ENCODE results near the gene PCSK5. TPM values are rescaled to one million over a fixed set of nuclear protein-coding genes. Genes with fewer than 3 reads are reported as not detected.

Gene PCSK5
- total RNA-seq, 1 donor from 2014 or later: 16.7 TPM

DNA sequence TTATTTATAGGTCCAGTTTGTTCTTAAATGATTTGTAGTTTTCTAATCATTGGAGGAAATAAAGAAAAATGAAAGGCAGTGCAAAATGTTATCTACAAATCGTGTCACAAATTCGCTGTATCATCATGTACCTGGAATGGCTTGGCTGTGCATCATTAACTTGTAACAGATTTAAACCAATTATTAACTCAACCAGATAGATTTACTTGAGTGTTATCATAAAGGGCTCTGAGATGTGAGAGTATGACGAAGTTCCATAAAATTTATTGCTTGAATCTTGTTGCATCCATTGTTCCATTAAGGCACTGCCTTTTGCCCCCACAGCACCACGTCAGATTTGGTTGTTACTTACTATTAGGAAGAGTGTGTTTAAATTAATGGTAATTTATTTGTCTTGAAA, 23.5 kb downstream of the PCSK5 start:
- Histone ChIP-seq H3K4me3 (ENCODE audit: low read length in 3 of 3) (no peak overlapping the region), H3K27ac (ENCODE audit: low read depth, low read length) (no peak overlapping the region), H3K27me3 (ENCODE audit: control insufficient read depth in 3 of 3, insufficient read depth in 3 of 3, low read length in 3 of 3) (no peaks in the 10 kb centered on the region), H3K36me3 (ENCODE audit: control insufficient read depth in 3 of 3, insufficient read depth in 3 of 3, low read length in 3 of 3) (peaks cover 0 to 4% (median 0%) of the 10 kb centered on the region in 3 donors), H3K4me1 (ENCODE audit: control insufficient read depth in 3 of 3, insufficient read depth in 3 of 3, low read length in 3 of 3) (no peaks in the 10 kb centered on the region), H3K9me3 (ENCODE audit: control insufficient read depth in 3 of 3, low read length in 3 of 3) (no peaks in the 10 kb centered on the region), H3K9ac (ENCODE audit: low read depth in 1 of 3, low read length in 3 of 3) (no peak overlapping the region)

DNA sequence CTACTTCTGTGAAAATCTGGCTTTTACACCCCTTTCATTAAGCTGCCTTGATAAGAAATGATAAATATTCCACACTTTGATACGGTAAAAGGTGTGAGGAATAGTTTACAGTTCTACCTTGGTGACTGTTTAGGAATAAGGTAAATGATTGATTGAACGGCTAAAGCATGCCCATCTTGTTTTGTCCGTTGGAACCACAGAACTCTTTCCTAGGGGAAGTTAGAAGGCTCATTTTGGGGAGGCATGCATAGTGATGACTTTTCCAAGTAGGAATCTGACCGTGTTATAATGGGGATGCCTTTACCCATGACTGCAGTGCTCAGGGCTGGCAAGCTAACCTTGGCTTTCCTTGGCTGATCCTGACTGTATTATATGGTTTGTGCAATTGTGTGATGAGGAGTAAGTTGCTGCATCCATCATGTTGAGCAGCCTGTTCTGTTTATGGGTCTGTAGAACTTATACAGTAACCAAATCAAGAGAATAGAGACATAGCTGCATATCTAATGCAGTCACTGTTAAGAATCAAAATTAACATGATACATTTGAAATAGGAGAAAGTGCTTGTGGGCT, 24.5 kb downstream of the PCSK5 start:
- Histone ChIP-seq H3K4me1 (ENCODE audit: control insufficient read depth in 3 of 3, insufficient read depth in 3 of 3, low read length in 3 of 3) (no peaks in the 10 kb centered on the region), H3K9me3 (ENCODE audit: control insufficient read depth in 3 of 3, low read length in 3 of 3) (no peaks in the 10 kb centered on the region), H3K27ac (ENCODE audit: low read depth, low read length) (no peak overlapping the region), H3K4me3 (ENCODE audit: low read length in 3 of 3) (no peak overlapping the region), H3K27me3 (ENCODE audit: control insufficient read depth in 3 of 3, insufficient read depth in 3 of 3, low read length in 3 of 3) (no peaks in the 10 kb centered on the region), H3K9ac (ENCODE audit: low read depth in 1 of 3, low read length in 3 of 3) (no peak overlapping the region), H3K36me3 (ENCODE audit: control insufficient read depth in 3 of 3, insufficient read depth in 3 of 3, low read length in 3 of 3) (peaks cover 0 to 4% (median 0%) of the 10 kb centered on the region in 3 donors)

DNA sequence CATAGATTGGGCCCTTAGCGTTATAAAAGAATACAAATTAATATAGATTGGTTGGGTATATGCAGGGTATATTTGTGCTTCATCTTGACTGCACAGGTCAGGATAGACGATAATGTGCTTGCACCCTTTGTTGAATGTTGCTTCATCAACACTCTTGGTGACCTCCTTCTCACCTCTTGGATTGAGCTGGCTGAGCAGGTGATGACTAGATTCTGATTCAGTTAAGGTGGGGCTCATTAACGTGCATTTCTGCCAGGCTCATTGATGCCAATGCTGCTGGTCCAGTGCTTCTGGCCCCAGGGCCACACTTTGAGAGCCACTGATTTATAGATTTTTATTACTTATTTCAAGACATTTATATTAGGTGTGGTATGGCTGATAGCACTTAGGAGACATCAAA, 27.7 kb downstream of the PCSK5 start:
- H3K27ac ChIP-seq (ENCODE audit: low read depth, low read length): no peak overlapping the region
- H3K9me3 ChIP-seq (ENCODE audit: control insufficient read depth in 3 of 3, low read length in 3 of 3): no peaks in the 10 kb centered on the region
- H3K9ac ChIP-seq (ENCODE audit: low read depth in 1 of 3, low read length in 3 of 3): no peak overlapping the region
- no peaks in the 10 kb centered on the region for H3K27me3 ChIP-seq (ENCODE audit: control insufficient read depth in 3 of 3, insufficient read depth in 3 of 3, low read length in 3 of 3)
- H3K4me3 ChIP-seq (ENCODE audit: low read length in 3 of 3): no peak overlapping the region
- no peaks in the 10 kb centered on the region for H3K4me1 ChIP-seq (ENCODE audit: control insufficient read depth in 3 of 3, insufficient read depth in 3 of 3, low read length in 3 of 3)
- no peaks in the 10 kb centered on the region for H3K36me3 ChIP-seq (ENCODE audit: control insufficient read depth in 3 of 3, insufficient read depth in 3 of 3, low read length in 3 of 3)

DNA sequence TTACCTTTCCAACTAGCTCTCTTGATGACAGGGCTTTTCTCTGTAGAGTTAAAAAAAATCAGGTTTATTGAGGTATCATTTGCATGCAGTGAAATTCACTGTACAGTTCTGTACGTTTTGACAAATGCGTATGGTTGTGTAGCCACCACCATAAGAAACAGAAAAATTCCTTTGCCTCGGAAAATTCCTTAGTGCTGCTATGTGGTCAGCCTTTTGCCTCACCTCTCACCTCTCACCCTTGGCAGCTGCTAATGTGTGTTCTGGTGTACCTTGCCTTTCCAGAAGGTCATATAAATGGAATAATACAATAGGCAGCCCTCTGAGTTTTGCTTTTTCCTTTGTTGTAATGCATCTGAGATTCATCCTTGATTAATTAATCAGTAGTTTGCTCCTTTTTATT, 28.4 kb downstream of the PCSK5 start:
- Histone ChIP-seq H3K27ac (ENCODE audit: low read depth, low read length) (no peak overlapping the region), H3K4me3 (ENCODE audit: low read length in 3 of 3) (no peak overlapping the region), H3K9me3 (ENCODE audit: control insufficient read depth in 3 of 3, low read length in 3 of 3) (no peaks in the 10 kb centered on the region), H3K9ac (ENCODE audit: low read depth in 1 of 3, low read length in 3 of 3) (no peak overlapping the region), H3K27me3 (ENCODE audit: control insufficient read depth in 3 of 3, insufficient read depth in 3 of 3, low read length in 3 of 3) (no peaks in the 10 kb centered on the region), H3K4me1 (ENCODE audit: control insufficient read depth in 3 of 3, insufficient read depth in 3 of 3, low read length in 3 of 3) (no peaks in the 10 kb centered on the region), H3K36me3 (ENCODE audit: control insufficient read depth in 3 of 3, insufficient read depth in 3 of 3, low read length in 3 of 3) (no peaks in the 10 kb centered on the region)

DNA sequence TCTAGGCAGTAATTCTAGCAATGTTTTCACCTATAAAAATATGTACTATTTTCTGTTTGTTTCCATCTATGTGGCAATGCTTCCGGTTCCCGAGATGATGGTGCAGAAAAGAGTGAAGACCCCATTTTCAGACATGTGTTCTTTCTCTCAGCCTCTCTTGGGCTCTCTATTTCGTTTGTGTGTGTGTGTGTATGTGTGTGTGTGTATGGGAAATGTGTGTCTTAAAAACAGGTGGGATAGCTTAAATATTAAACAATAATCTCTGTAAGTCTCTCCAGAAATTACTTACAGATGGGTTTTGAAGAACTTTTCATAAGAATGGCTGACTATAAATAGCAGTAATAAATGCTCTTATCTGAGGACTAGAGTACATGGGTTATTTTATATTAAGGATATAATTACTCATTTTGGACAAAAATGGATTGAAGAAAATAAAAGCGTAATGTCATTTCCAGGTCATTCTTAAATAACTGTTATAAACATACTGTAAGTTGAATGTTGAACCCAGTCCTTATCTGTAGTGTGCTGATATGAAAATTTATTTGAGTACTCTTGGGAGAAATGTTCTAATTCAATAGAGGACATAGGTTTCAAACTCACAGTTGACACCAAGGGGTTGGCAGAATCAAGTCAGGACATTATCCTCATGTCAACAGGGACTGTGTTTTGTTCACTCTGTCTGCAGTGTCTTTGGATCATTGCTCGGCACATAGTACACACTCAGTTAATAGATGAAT, 31.1 kb downstream of the PCSK5 start:
- Histone ChIP-seq H3K27me3 (ENCODE audit: control insufficient read depth in 3 of 3, insufficient read depth in 3 of 3, low read length in 3 of 3) (no peaks in the 10 kb centered on the region), H3K4me3 (ENCODE audit: low read length in 3 of 3) (no peak overlapping the region), H3K36me3 (ENCODE audit: control insufficient read depth in 3 of 3, insufficient read depth in 3 of 3, low read length in 3 of 3) (no peaks in the 10 kb centered on the region), H3K9ac (ENCODE audit: low read depth in 1 of 3, low read length in 3 of 3) (no peak overlapping the region), H3K27ac (ENCODE audit: low read depth, low read length) (no peak overlapping the region), H3K4me1 (ENCODE audit: control insufficient read depth in 3 of 3, insufficient read depth in 3 of 3, low read length in 3 of 3) (no peaks in the 10 kb centered on the region), H3K9me3 (ENCODE audit: control insufficient read depth in 3 of 3, low read length in 3 of 3) (no peaks in the 10 kb centered on the region)

DNA sequence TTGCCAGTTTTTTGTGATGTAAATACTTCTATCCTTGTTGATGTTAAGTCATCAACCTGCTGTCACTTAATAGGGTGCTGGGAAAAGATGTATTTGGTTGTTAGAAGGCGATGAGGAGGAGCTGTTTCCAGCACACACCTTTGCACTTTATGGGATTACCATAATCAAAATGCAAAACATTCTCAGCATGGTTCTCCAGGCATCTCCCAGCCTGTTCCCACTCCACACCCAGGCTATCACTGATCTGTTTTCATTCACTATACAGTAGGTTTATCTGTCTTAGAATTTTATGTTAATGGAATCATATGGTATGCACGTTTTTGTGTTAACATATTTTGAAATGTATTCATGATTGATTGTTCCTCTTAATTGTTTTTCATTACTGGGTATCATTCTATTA, 35.9 kb downstream of the PCSK5 start:
- no peaks in the 10 kb centered on the region for H3K4me1 ChIP-seq (ENCODE audit: control insufficient read depth in 3 of 3, insufficient read depth in 3 of 3, low read length in 3 of 3)
- H3K27ac ChIP-seq (ENCODE audit: low read depth, low read length): no peak overlapping the region
- H3K27me3 ChIP-seq (ENCODE audit: control insufficient read depth in 3 of 3, insufficient read depth in 3 of 3, low read length in 3 of 3): no peaks in the 10 kb centered on the region
- H3K4me3 ChIP-seq (ENCODE audit: low read length in 3 of 3): no peak overlapping the region
- H3K9me3 ChIP-seq (ENCODE audit: control insufficient read depth in 3 of 3, low read length in 3 of 3): no peaks in the 10 kb centered on the region
- H3K36me3 ChIP-seq (ENCODE audit: control insufficient read depth in 3 of 3, insufficient read depth in 3 of 3, low read length in 3 of 3): no peaks in the 10 kb centered on the region
- no peak overlapping the region for H3K9ac ChIP-seq (ENCODE audit: low read depth in 1 of 3, low read length in 3 of 3)

DNA sequence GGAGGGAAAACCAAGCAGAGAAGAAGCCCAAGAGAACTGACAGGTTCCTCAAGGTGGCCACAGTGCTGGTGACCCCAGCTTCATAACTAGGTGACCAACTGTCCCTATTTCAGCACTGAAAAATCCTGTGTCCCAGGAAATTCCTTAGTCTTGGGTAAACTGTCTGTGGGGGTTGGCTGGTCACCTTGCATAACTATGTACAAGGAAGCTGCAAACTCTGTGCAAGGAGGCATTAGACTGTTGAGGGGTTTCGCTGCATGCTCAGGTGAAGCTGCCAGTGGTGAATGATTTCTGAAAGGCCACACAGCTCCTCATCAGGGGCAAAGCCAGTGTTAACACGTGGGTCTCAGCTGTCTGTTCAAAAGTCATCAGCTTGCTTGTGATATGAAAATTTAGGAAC, 36.9 kb downstream of the PCSK5 start:
- Histone ChIP-seq H3K27me3 (ENCODE audit: control insufficient read depth in 3 of 3, insufficient read depth in 3 of 3, low read length in 3 of 3) (no peaks in the 10 kb centered on the region), H3K4me3 (ENCODE audit: low read length in 3 of 3) (no peak overlapping the region), H3K27ac (ENCODE audit: low read depth, low read length) (no peak overlapping the region), H3K9ac (ENCODE audit: low read depth in 1 of 3, low read length in 3 of 3) (no peak overlapping the region), H3K4me1 (ENCODE audit: control insufficient read depth in 3 of 3, insufficient read depth in 3 of 3, low read length in 3 of 3) (peaks cover 0 to under 1% (median 0%) of the 10 kb centered on the region in 3 donors), H3K36me3 (ENCODE audit: control insufficient read depth in 3 of 3, insufficient read depth in 3 of 3, low read length in 3 of 3) (no peaks in the 10 kb centered on the region), H3K9me3 (ENCODE audit: control insufficient read depth in 3 of 3, low read length in 3 of 3) (no peaks in the 10 kb centered on the region)

DNA sequence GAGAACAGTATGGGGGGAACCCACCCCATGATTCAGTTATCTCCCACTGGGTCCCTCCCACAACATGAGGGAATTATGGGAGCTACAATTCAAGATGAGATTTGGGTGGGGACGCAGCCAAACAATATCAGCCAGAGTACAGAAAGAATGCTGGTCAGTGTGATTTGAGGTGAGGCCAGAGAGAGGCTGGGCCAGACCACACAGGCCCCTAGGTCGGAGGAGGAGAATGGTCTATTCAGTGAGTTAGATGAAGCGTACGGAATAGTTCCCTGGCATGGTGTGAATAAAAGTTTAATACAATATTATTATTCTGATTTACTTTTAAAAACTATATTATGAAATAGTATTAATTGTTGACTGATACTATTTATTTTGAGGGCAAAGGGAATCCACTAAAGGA, 39.7 kb downstream of the PCSK5 start:
- H3K4me1 ChIP-seq (ENCODE audit: control insufficient read depth in 3 of 3, insufficient read depth in 3 of 3, low read length in 3 of 3): peaks cover 0 to 5% (median 0%) of the 10 kb centered on the region in 3 donors
- H3K36me3 ChIP-seq (ENCODE audit: control insufficient read depth in 3 of 3, insufficient read depth in 3 of 3, low read length in 3 of 3): no peaks in the 10 kb centered on the region
- no peaks in the 10 kb centered on the region for H3K27me3 ChIP-seq (ENCODE audit: control insufficient read depth in 3 of 3, insufficient read depth in 3 of 3, low read length in 3 of 3)
- no peak overlapping the region for H3K9ac ChIP-seq (ENCODE audit: low read depth in 1 of 3, low read length in 3 of 3)
- no peak overlapping the region for H3K4me3 ChIP-seq (ENCODE audit: low read length in 3 of 3)
- no peaks in the 10 kb centered on the region for H3K9me3 ChIP-seq (ENCODE audit: control insufficient read depth in 3 of 3, low read length in 3 of 3)
- no peak overlapping the region for H3K27ac ChIP-seq (ENCODE audit: low read depth, low read length)

DNA sequence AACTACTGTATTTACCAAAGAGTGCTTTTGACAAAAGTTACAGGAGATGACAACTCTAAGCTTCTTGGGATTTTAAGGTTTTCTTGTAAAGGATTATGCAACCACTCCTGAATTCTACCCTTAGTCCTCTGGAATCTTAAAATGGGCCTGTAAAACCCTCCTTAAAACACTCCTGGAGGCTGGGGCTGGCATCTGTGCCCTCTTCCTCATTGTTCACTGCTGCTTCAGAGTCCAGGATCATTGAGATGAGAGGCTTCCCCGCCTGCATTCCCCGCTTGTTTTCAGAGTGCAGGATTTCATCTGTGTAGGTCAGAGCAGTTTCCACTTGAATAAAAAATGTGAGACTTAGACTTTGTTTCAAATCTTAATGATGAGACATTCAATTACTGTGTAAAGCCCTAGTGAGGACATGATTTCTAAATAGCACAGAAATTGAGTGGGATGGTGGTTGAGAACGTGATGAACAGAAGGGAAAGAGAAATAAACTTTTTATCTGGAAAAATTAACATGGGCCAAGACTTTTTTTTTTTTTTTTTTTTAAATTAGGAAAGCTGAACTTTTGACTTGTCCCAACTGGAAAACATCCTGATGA, 40.4 kb downstream of the PCSK5 start:
- H3K27me3 ChIP-seq (ENCODE audit: control insufficient read depth in 3 of 3, insufficient read depth in 3 of 3, low read length in 3 of 3): no peaks in the 10 kb centered on the region
- no peak overlapping the region for H3K4me3 ChIP-seq (ENCODE audit: low read length in 3 of 3)
- H3K9ac ChIP-seq (ENCODE audit: low read depth in 1 of 3, low read length in 3 of 3): no peak overlapping the region
- H3K4me1 ChIP-seq (ENCODE audit: control insufficient read depth in 3 of 3, insufficient read depth in 3 of 3, low read length in 3 of 3): peaks cover 0 to 5% (median 0%) of the 10 kb centered on the region in 3 donors
- H3K27ac ChIP-seq (ENCODE audit: low read depth, low read length): no peak overlapping the region
- H3K36me3 ChIP-seq (ENCODE audit: control insufficient read depth in 3 of 3, insufficient read depth in 3 of 3, low read length in 3 of 3): no peaks in the 10 kb centered on the region
- no peaks in the 10 kb centered on the region for H3K9me3 ChIP-seq (ENCODE audit: control insufficient read depth in 3 of 3, low read length in 3 of 3)

DNA sequence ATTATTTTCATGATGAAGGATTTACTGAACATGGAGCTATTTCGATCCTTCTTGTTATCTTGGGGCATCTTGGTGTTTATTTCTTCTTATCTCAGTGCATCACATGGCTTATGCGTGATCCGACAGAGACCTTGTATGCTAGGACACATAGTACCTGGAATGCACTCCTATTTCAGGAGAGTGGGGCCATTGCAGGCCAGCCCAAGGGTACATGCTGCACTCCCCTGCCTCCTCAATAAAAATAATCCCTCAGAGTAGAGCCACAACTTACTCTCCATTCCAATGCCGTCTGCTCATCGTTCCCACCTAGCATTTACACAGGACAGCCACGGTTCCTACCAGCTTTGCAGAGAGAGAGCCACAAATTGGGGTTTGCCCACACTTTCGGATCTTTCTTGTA, 43.5 kb downstream of the PCSK5 start:
- H3K36me3 ChIP-seq (ENCODE audit: control insufficient read depth in 3 of 3, insufficient read depth in 3 of 3, low read length in 3 of 3): no peaks in the 10 kb centered on the region
- no peaks in the 10 kb centered on the region for H3K9me3 ChIP-seq (ENCODE audit: control insufficient read depth in 3 of 3, low read length in 3 of 3)
- no peak overlapping the region for H3K27ac ChIP-seq (ENCODE audit: low read depth, low read length)
- no peak overlapping the region for H3K9ac ChIP-seq (ENCODE audit: low read depth in 1 of 3, low read length in 3 of 3)
- H3K4me1 ChIP-seq (ENCODE audit: control insufficient read depth in 3 of 3, insufficient read depth in 3 of 3, low read length in 3 of 3): peaks cover 0 to 5% (median 0%) of the 10 kb centered on the region in 3 donors
- no peak overlapping the region for H3K4me3 ChIP-seq (ENCODE audit: low read length in 3 of 3)
- H3K27me3 ChIP-seq (ENCODE audit: control insufficient read depth in 3 of 3, insufficient read depth in 3 of 3, low read length in 3 of 3): no peaks in the 10 kb centered on the region
